ENCODE measurements around the gene ISM1. TPM values are rescaled to one million over a fixed set of nuclear protein-coding genes. Genes with fewer than 3 reads are reported as not detected.

The ISM1 gene
- total and polyA plus RNA-seq, 2 of the 13 experiments (the other 11 are each of a cell fraction or from before 2014, with no cell fraction given): 0.40 to 1.4 TPM

GRCh38 chr20:13325033-13325432, 104.0 kb downstream of the ISM1 start (continued):
- TF ChIP-seq AGO2 (optimal IDR thresholded peaks at IDR 0.05; ENCODE audit: low read depth, low read length) (no peak), STAG1 (CRISPR knock-in tag; IDR thresholded peaks at IDR 0.05) (peak; percentile 98), RCOR2 (CRISPR knock-in tag; IDR thresholded peaks at IDR 0.05) (0 out of 2 replicates have a peak, but pooled peaks have one; percentile 35), NBN (conservative IDR thresholded peaks at IDR 0.05) (no peak), NR2F2 (IDR thresholded peaks at IDR 0.05; ENCODE audit: borderline replicate concordance, low read depth) (no peak), ZNF749 (CRISPR knock-in tag; IDR thresholded peaks at IDR 0.05; ENCODE audit: borderline replicate concordance) (0 out of 2 replicates have a peak, but pooled peaks have one; percentile 55), GFI1 (CRISPR knock-in tag; IDR thresholded peaks at IDR 0.05; ENCODE audit: borderline replicate concordance) (no peak), MATR3 (CRISPR knock-in tag; IDR thresholded peaks at IDR 0.05) (no peak), ZNF230 (CRISPR knock-in tag; IDR thresholded peaks at IDR 0.05) (no peak), FOXK1 (CRISPR knock-in tag; IDR thresholded peaks at IDR 0.05; ENCODE audit: borderline replicate concordance, low read depth) (peak; percentile 19; the same call in 1 of the 2 replicates), ZFP36 (IDR thresholded peaks at IDR 0.05; ENCODE audit: borderline replicate concordance, low read depth, low read length, partially characterized antibody) (no peak), HOMEZ (CRISPR knock-in tag; IDR thresholded peaks at IDR 0.05; ENCODE audit: low read depth) (peak; percentile 40; the same call in 1 of the 2 replicates), ZNF12 (CRISPR knock-in tag; IDR thresholded peaks at IDR 0.05) (no peak), NONO (IDR thresholded peaks at IDR 0.05) (no peak), NONO (CRISPR knock-in tag; conservative IDR thresholded peaks at IDR 0.05) (no peak), NCOA1 (CRISPR knock-in tag; IDR thresholded peaks at IDR 0.05) (no peak), YEATS2 (CRISPR knock-in tag; IDR thresholded peaks at IDR 0.05; ENCODE audit: borderline replicate concordance) (no peak), NR3C1 (CRISPR knock-in tag; IDR thresholded peaks at IDR 0.05) (no peak), ZNF24 (IDR thresholded peaks at IDR 0.05) (0 out of 2 replicates have a peak, but pooled peaks have one; percentile 47), HBP1 (CRISPR knock-in tag; IDR thresholded peaks at IDR 0.05; ENCODE audit: low read depth) (0 out of 2 replicates have a peak, but pooled peaks have one; percentile 28), ZNF263 (CRISPR knock-in tag; IDR thresholded peaks at IDR 0.05) (no peak), ATF4 (CRISPR knock-in tag; IDR thresholded peaks at IDR 0.05) (no peak), ZNF616 (CRISPR knock-in tag; IDR thresholded peaks at IDR 0.05; ENCODE audit: low read depth) (no peak), NFKB2 (CRISPR knock-in tag; IDR thresholded peaks at IDR 0.05; ENCODE audit: borderline replicate concordance) (no peak), ZBTB20 (CRISPR knock-in tag; IDR thresholded peaks at IDR 0.05; ENCODE audit: borderline replicate concordance, low read depth) (no peak), GATAD2A (CRISPR knock-in tag; IDR thresholded peaks at IDR 0.05) (peak; percentile 71), BHLHE40 (IDR thresholded peaks at IDR 0.05; ENCODE audit: low read length) (peak; percentile 39; the same call in 1 of the 2 replicates), CBX5 (CRISPR knock-in tag; IDR thresholded peaks at IDR 0.05; ENCODE audit: borderline replicate concordance) (peak; percentile 91), ZNF33B (CRISPR knock-in tag; IDR thresholded peaks at IDR 0.05) (no peak), TAF1 (CRISPR knock-in tag; IDR thresholded peaks at IDR 0.05) (no peak), MAFG (CRISPR knock-in tag; IDR thresholded peaks at IDR 0.05) (no peak), MIER2 (CRISPR knock-in tag; IDR thresholded peaks at IDR 0.05) (0 out of 2 replicates have a peak, but pooled peaks have one; percentile 42)

Data from HepG2 (cell line).